D721Med (cell line): ENCODE data around the gene TEX52.

Experiments
- DNase-seq: peaks from one replicate; pipeline ENCODE4 v3.0.0; 2011; ENCODE audit warnings: low spot score; ENCODE audit not compliant: insufficient read length
- FAIRE-seq: peaks from 2 replicates; lab custom pipeline; 2011; peaks lifted over from hg19 to GRCh38; lab: Jason Lieb, UNC
- CTCF ChIP-seq: IDR thresholded peaks from 2 replicates; pipeline ENCODE4 v1.5.1; 2012; ENCODE audit warnings: mild to moderate bottlenecking, control low read depth; ENCODE audit not compliant: insufficient read depth; ENCODE audit errors: missing control alignments

The TEX52 gene

GRCh38 chr12:2855546-2855945 is 1.3 kb downstream of the TEX52 start:
- DNase-seq (no peak), FAIRE-seq (no peak)
- TF ChIP-seq CTCF, result no peak

GRCh38 chr12:2854669-2855453 is 2.0 kb downstream of the TEX52 start:
- FAIRE-seq (no peak), DNase-seq (no peak)
- TF ChIP-seq CTCF, result no peak

GRCh38 chr12:2853626-2854025 is 3.2 kb downstream of the TEX52 start:
- FAIRE-seq, result no peak
- DNase-seq, result peak; percentile 88
- peak; percentile 82 for TF ChIP-seq CTCF

- no peak for TF ChIP-seq CTCF
- FAIRE-seq (no peak), DNase-seq (no peak)
Measured at GRCh38 chr12:2851931-2852330, 4.9 kb downstream of the TEX52 start.

GRCh38 chr12:2845280-2845679 is 11.6 kb downstream of the TEX52 start:
- no peak for DNase-seq
- no peak for FAIRE-seq
- no peak for TF ChIP-seq CTCF

GRCh38 chr12:2844786-2845185 is 12.1 kb downstream of the TEX52 start:
- FAIRE-seq (no peak), DNase-seq (no peak)
- no peak for TF ChIP-seq CTCF

GRCh38 chr12:2842948-2843347 is 13.9 kb downstream of the TEX52 start:
- FAIRE-seq (no peak), DNase-seq (no peak)
- no peak for TF ChIP-seq CTCF
